A549 (cell line): ENCODE results near the gene PPIG. TPM values are rescaled to one million over a fixed set of nuclear protein-coding genes. Genes with fewer than 3 reads are reported as not detected.
A peak's percentile ranks its signal among the peaks of the same experiment; 100 is the strongest.

ENCODE experiments used
- ATAC-seq, 2 experiments: fragments of 200-7000 bp in 1 of 2; fragments of >200 bp in 1 of 2; cut with Nextera tagmentation in 1 of 2; cut with Tn5 transposase in 1 of 2; 3 replicates each; pipeline versions ENCODE4 v1.8.0 to v1.9.1; 2018 to 2020; ENCODE audit warnings: mild to moderate bottlenecking in 1 of 2, moderate library complexity in 1 of 2
- CTCF ChIA-PET: fragments of 300-600 bp; sonication (Branson Sonifier 250); formaldehyde crosslinking; extraction: SDS; loops from one replicate; lab custom pipeline; 2021; ENCODE audit warnings: antibody characterized with exemption, inconsistent platforms; lab: Yijun Ruan, JAX
- POLR2A ChIA-PET: fragments of 350-600 bp; formaldehyde crosslinking; extraction: SDS; loops from one replicate; lab custom pipeline; 2021; ENCODE audit warnings: antibody characterized with exemption, inconsistent platforms; lab: Yijun Ruan, JAX
- DNase-seq, 2 experiments: peaks; one replicate each; pipeline versions ENCODE4 v3.0.0 to v3.0.0-alpha.2; 2011 to 2016; ENCODE audit warnings: low read depth in 1 of 2, low spot score in 1 of 2
- FAIRE-seq: peaks from 2 replicates; lab custom pipeline; 2011; peaks lifted over from hg19 to GRCh38; lab: Jason Lieb, UNC
- H3K27ac ChIP-seq, 2 experiments: fragments of >200 bp; sonication (Bioruptor Twin); formaldehyde crosslinking; 3 replicates each; pipeline ENCODE4 v1.5.1; 2016 to 2017
- H3K4me1 ChIP-seq: fragments of >200 bp; sonication (Bioruptor Twin); formaldehyde crosslinking; 3 replicates; pipeline ENCODE4 v1.6.1; 2016
- H3K4me2 ChIP-seq: fragments of >200 bp; sonication (Bioruptor Twin); formaldehyde crosslinking; 3 replicates; pipeline ENCODE4 v1.6.1; 2016
- H3K4me3 ChIP-seq: fragments of >200 bp; sonication (Bioruptor Twin); formaldehyde crosslinking; 3 replicates; pipeline ENCODE4 v1.5.1; 2016
- H3K9me3 ChIP-seq: fragments of >200 bp; sonication (Bioruptor Twin); formaldehyde crosslinking; 3 replicates; pipeline ENCODE4 v1.6.1; 2016
- BCL3 ChIP-seq: fragments of >200 bp; sonication (Bioruptor Twin); formaldehyde crosslinking; IDR thresholded peaks from 3 replicates; pipeline ENCODE4 v1.6.1; 2016
- BHLHE40 ChIP-seq: IDR thresholded peaks from 2 replicates; pipeline ENCODE4 v1.6.1; 2012; ENCODE audit warnings: low read depth, low read length, inconsistent platforms
- CBX2 ChIP-seq: fragments of 200-600 bp; sonication (generic); IDR thresholded peaks from 2 replicates; pipeline ENCODE4 v1.6.1; 2016; ENCODE audit warnings: low read depth, mild to moderate bottlenecking, borderline replicate concordance
- CBX8 ChIP-seq: fragments of 200-600 bp; sonication (generic); IDR thresholded peaks from 2 replicates; pipeline ENCODE4 v1.6.1; 2016
- E2F6 ChIP-seq: IDR thresholded peaks from 2 replicates; pipeline ENCODE4 v1.6.1; 2012; ENCODE audit warnings: low read depth, borderline replicate concordance
- ESRRA ChIP-seq: fragments of 150-350 bp; IDR thresholded peaks from 2 replicates; pipeline ENCODE4 v1.6.1; 2014; ENCODE audit warnings: mild to moderate bottlenecking, low read length, borderline replicate concordance
- FOSB ChIP-seq: fragments of 250-450 bp; sonication (Bioruptor Pico); IDR thresholded peaks from 2 replicates; pipeline ENCODE4 v1.5.0; 2020; ENCODE audit warnings: mild to moderate bottlenecking, moderate library complexity
- FOSL2 ChIP-seq, 2 experiments: fragments of 450-650 bp in 1 of 2; fragments of >200 bp in 1 of 2; sonication (Bioruptor Twin) in 1 of 2; formaldehyde crosslinking; IDR thresholded peaks; 2 replicates each; pipeline versions ENCODE4 v1.5.0 to v1.6.1; 2016 to 2020; ENCODE audit warnings: mild to moderate bottlenecking in 1 of 2, moderate library complexity in 1 of 2
- HOXA7 ChIP-seq: fragments of 250-450 bp; sonication (Bioruptor Pico); IDR thresholded peaks from 2 replicates; pipeline ENCODE4 v1.5.0; 2020; ENCODE audit warnings: mild to moderate bottlenecking, moderate library complexity
- JUN ChIP-seq, 2 experiments: fragments of >200 bp; sonication (Bioruptor Twin); formaldehyde crosslinking; IDR thresholded peaks; 2 replicates in 1 of 2; 3 replicates in 1 of 2; pipeline ENCODE4 v1.6.1; 2016 to 2017
- MAFK ChIP-seq: fragments of 450-650 bp; IDR thresholded peaks from 2 replicates; pipeline ENCODE4 v1.6.1; 2014; ENCODE audit not compliant: partially characterized antibody
- MAZ ChIP-seq: fragments of 150-350 bp; IDR thresholded peaks from 2 replicates; pipeline ENCODE4 v1.6.1; 2014; ENCODE audit warnings: antibody characterized with exemption, low read depth, low read length, borderline replicate concordance
- MYC ChIP-seq: IDR thresholded peaks from 2 replicates; pipeline ENCODE4 v1.6.1; 2012; ENCODE audit warnings: mild to moderate bottlenecking, inconsistent platforms, low read length, improper control_type of control experiment, borderline replicate concordance
- NPAS2 ChIP-seq: fragments of 250-450 bp; sonication (Bioruptor Pico); IDR thresholded peaks from 2 replicates; pipeline ENCODE4 v1.8.0; 2022; ENCODE audit warnings: mild to moderate bottlenecking, moderate library complexity, borderline replicate concordance
- REST ChIP-seq: fragments of 200-600 bp; sonication (generic); IDR thresholded peaks from 2 replicates; pipeline ENCODE4 v1.6.1; 2016; ENCODE audit warnings: antibody characterized with exemption, mild to moderate bottlenecking, moderate library complexity
- WGBS: methylation state at CpG from one replicate; pipeline ENCODE4 v1.1.6; 2017; ENCODE audit errors: missing lambda C conversion rate; 5-methylcytosine and 5-hydroxymethylcytosine counted together
- polyA plus RNA-seq, 4 experiments: library from polyadenylated mRNA; depleted of rRNA in 3 of 4; stranded (reverse); fragments of >200 nt; fragmentation: RNase III in 1 of 4; extraction: RNeasy Plus Mini Kit Qiagen cat#74134 plus additional on column Dnase treatment in 1 of 4; gene quantifications; 2 replicates in 3 of 4; 3 replicates in 1 of 4; pipeline ENCODE4 v1.2.3, GENCODE V29; 2011 to 2017
- TF ChIP-seq, protein P1 (sequence below): IDR thresholded peaks from 2 replicates; pipeline ENCODE4 v1.6.1; 2012
- TF ChIP-seq, protein P2 (sequence below): fragments of 150-350 bp; IDR thresholded peaks from 2 replicates; pipeline ENCODE4 v1.6.1; 2014; ENCODE audit warnings: low read depth, mild to moderate bottlenecking, low read length
- TF ChIP-seq, protein P3 (sequence below): fragments of >200 bp; sonication (Bioruptor Twin); formaldehyde crosslinking; IDR thresholded peaks from 3 replicates; pipeline ENCODE4 v1.5.1; 2016
- TF ChIP-seq, protein P4 (sequence below): fragments of 250-450 bp; sonication (Bioruptor Pico); IDR thresholded peaks from 2 replicates; pipeline ENCODE4 v1.5.0; 2021; ENCODE audit warnings: mild to moderate bottlenecking, moderate library complexity, borderline replicate concordance

The PPIG gene
- polyA plus RNA-seq, 2 of the 4 experiments (the other 2 are of a cell fraction), result 60.5 to 70.8 TPM

DNA sequence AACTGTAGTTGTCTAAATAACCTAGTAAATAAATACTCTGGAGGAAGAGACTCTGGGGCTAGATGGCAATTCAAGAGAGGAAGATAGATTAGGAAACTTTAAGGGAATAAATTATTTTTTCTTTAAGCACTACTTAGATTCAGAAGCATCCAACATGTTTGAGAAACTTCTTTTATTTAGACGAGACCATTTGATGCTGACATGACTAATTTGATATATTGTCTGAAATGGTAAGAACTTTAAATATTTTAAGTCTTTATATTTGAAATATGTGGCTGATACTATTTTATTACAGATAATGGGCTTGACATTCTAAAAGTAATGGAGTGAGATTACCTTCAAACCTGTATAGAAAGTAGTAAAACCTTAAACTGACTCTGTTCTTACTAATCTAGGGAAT lies 36.4 kb downstream of the PPIG start:
- POLR2A ChIA-PET, result no interaction called here
- Histone ChIP-seq H3K9me3 (no peaks in the 10 kb centered on the region), H3K4me3 (no peak overlapping the region), H3K4me2 (no peak overlapping the region), H3K4me1 (no peaks in the 10 kb centered on the region), H3K27ac (no peak overlapping the region)
- DNase-seq, result no peak
- no peak for ATAC-seq
- no peak for FAIRE-seq
- peak; percentile 54 for TF ChIP-seq MAFK
- TF ChIP-seq, protein P1, sequence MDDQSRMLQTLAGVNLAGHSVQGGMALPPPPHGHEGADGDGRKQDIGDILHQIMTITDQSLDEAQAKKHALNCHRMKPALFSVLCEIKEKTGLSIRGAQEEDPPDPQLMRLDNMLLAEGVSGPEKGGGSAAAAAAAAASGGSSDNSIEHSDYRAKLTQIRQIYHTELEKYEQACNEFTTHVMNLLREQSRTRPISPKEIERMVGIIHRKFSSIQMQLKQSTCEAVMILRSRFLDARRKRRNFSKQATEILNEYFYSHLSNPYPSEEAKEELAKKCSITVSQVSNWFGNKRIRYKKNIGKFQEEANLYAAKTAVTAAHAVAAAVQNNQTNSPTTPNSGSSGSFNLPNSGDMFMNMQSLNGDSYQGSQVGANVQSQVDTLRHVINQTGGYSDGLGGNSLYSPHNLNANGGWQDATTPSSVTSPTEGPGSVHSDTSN, result no peak
- CTCF ChIA-PET, result no interaction called here
- WGBS, result 84% methylated on average over 1 of the region's 1 CpG

DNA sequence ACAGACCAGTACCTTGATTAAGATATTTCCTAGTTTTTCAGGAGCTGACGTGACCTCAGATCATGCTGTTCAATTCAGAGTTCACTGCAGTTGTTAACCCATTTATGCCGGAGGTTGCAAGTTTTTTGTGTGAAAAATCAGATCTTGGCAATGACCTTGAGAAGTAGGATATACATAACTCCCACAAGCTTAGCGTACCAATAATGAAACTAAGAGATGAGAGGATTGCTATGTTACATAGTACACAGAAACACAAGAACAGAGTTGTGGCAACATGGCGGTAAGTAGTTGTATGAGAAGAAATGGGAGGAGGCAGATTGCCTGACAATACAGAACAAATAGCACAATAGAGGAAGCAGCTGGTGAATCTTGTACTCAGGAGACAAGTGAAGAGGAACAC lies 39.1 kb downstream of the PPIG start:
- no peak for DNase-seq
- no peak overlapping the region for H3K27ac ChIP-seq
- TF ChIP-seq HOXA7 (no peak), CBX8 (no peak)
- TF ChIP-seq, all 56 proteins: peak for 0
- no peak overlapping the region for H3K4me2 ChIP-seq
- ATAC-seq (no peak), FAIRE-seq (no peak)
- ChIA-PET CTCF (interaction anchor here (0.7 to 0.9 kb wide), 2 partner anchors 16 to 54 kb away, joined by 3 read pairs; no protein-coding TSS in a partner anchor), POLR2A (no interaction called here)
- 89% methylated on average over 4 of the region's 4 CpGs for WGBS
- H3K4me1 ChIP-seq, result no peaks in the 10 kb centered on the region
- no peak overlapping the region for H3K4me3 ChIP-seq
- no peaks in the 10 kb centered on the region for H3K9me3 ChIP-seq

GRCh38 chr2:169625781-169626180 lies 41.6 kb downstream of the PPIG start:
- Histone ChIP-seq H3K4me1 (no peaks in the 10 kb centered on the region), H3K27ac (no peak overlapping the region), H3K9me3 (no peaks in the 10 kb centered on the region), H3K4me2 (no peak overlapping the region), H3K4me3 (no peak overlapping the region)
- ChIA-PET POLR2A (no interaction called here), CTCF (no interaction called here)
- no peak for FAIRE-seq
- WGBS, result 72% methylated on average over 3 of the region's 3 CpGs
- DNase-seq, result no peak
- no peak for ATAC-seq
- TF ChIP-seq, protein P2, sequence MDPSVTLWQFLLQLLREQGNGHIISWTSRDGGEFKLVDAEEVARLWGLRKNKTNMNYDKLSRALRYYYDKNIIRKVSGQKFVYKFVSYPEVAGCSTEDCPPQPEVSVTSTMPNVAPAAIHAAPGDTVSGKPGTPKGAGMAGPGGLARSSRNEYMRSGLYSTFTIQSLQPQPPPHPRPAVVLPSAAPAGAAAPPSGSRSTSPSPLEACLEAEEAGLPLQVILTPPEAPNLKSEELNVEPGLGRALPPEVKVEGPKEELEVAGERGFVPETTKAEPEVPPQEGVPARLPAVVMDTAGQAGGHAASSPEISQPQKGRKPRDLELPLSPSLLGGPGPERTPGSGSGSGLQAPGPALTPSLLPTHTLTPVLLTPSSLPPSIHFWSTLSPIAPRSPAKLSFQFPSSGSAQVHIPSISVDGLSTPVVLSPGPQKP, result no peak
- TF ChIP-seq, protein P3, sequence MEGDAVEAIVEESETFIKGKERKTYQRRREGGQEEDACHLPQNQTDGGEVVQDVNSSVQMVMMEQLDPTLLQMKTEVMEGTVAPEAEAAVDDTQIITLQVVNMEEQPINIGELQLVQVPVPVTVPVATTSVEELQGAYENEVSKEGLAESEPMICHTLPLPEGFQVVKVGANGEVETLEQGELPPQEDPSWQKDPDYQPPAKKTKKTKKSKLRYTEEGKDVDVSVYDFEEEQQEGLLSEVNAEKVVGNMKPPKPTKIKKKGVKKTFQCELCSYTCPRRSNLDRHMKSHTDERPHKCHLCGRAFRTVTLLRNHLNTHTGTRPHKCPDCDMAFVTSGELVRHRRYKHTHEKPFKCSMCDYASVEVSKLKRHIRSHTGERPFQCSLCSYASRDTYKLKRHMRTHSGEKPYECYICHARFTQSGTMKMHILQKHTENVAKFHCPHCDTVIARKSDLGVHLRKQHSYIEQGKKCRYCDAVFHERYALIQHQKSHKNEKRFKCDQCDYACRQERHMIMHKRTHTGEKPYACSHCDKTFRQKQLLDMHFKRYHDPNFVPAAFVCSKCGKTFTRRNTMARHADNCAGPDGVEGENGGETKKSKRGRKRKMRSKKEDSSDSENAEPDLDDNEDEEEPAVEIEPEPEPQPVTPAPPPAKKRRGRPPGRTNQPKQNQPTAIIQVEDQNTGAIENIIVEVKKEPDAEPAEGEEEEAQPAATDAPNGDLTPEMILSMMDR, result no peak
- TF ChIP-seq, protein P1, result no peak
- no peak for TF ChIP-seq NPAS2 (CRISPR knock-in tag)
- no peak for TF ChIP-seq CBX2
- TF ChIP-seq ESRRA, result no peak
- no peak for TF ChIP-seq JUN (IDR thresholded peaks at IDR 0.05)
- TF ChIP-seq E2F6, result no peak
- TF ChIP-seq FOSL2 (IDR thresholded peaks at IDR 0.05), result no peak
- no peak for TF ChIP-seq FOSL2 (CRISPR knock-in tag; IDR thresholded peaks at IDR 0.05)
- no peak for TF ChIP-seq FOSB
- no peak for TF ChIP-seq MAZ
- no peak for TF ChIP-seq BCL3
- no peak for TF ChIP-seq BHLHE40
- TF ChIP-seq, protein P4, sequence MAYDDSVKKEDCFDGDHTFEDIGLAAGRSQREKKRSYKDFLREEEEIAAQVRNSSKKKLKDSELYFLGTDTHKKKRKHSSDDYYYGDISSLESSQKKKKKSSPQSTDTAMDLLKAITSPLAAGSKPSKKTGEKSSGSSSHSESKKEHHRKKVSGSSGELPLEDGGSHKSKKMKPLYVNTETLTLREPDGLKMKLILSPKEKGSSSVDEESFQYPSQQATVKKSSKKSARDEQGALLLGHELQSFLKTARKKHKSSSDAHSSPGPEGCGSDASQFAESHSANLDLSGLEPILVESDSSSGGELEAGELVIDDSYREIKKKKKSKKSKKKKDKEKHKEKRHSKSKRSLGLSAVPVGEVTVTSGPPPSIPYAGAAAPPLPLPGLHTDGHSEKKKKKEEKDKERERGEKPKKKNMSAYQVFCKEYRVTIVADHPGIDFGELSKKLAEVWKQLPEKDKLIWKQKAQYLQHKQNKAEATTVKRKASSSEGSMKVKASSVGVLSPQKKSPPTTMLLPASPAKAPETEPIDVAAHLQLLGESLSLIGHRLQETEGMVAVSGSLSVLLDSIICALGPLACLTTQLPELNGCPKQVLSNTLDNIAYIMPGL (CRISPR knock-in tag), result no peak
- TF ChIP-seq REST, result no peak
- TF ChIP-seq MYC, result no peak
